GM18507 (cell line): Measurements from ENCODE around the gene LAMA4.

Experiments
- DNase-seq: peaks from one replicate; pipeline ENCODE4 v3.0.0; 2011; ENCODE audit warnings: low read depth; ENCODE audit not compliant: insufficient read length; ENCODE audit errors: extremely low spot score
- FAIRE-seq: peaks from 2 replicates; lab custom pipeline; 2011; peaks lifted over from hg19 to GRCh38; lab: Jason Lieb, UNC

Gene LAMA4

GRCh38 chr6:112275365-112275764 lies 21.0 kb upstream of the LAMA4 start:
- DNase-seq (no peak), FAIRE-seq (no peak)

- no peak for FAIRE-seq
- DNase-seq = no peak
Measured at GRCh38 chr6:112274774-112275173, 20.4 kb upstream of the LAMA4 start.

- DNase-seq (no peak), FAIRE-seq (no peak)
Measured at GRCh38 chr6:112272799-112273198, 18.4 kb upstream of the LAMA4 start.

GRCh38 chr6:112270756-112271155 lies 16.4 kb upstream of the LAMA4 start:
- no peak for FAIRE-seq
- no peak for DNase-seq

- DNase-seq = no peak
- no peak for FAIRE-seq
Measured at GRCh38 chr6:112269979-112270566, 15.7 kb upstream of the LAMA4 start.

- no peak for FAIRE-seq
- DNase-seq = no peak
Measured at GRCh38 chr6:112269114-112269513, 14.7 kb upstream of the LAMA4 start.

GRCh38 chr6:112268654-112269053 lies 14.3 kb upstream of the LAMA4 start:
- no peak for DNase-seq
- no peak for FAIRE-seq

GRCh38 chr6:112268019-112268418 lies 13.7 kb upstream of the LAMA4 start:
- no peak for FAIRE-seq
- DNase-seq = no peak

- FAIRE-seq = no peak
- no peak for DNase-seq
Measured at GRCh38 chr6:112266331-112266730, 12.0 kb upstream of the LAMA4 start.

- FAIRE-seq (no peak), DNase-seq (no peak)
Measured at GRCh38 chr6:112259337-112259675, 4.9 kb upstream of the LAMA4 start.

GRCh38 chr6:112258642-112259336 lies 4.4 kb upstream of the LAMA4 start:
- FAIRE-seq (no peak), DNase-seq (no peak)

- no peak for FAIRE-seq
- DNase-seq = no peak
Measured at GRCh38 chr6:112257178-112257855, 3.0 kb upstream of the LAMA4 start.

- no peak for FAIRE-seq
Measured at GRCh38 chr6:112254921-112255320, 554 bp upstream of the LAMA4 start.

GRCh38 chr6:112253498-112253840 lies 898 bp downstream of the LAMA4 start:
- FAIRE-seq (no peak), DNase-seq (no peak)

More at GRCh38 chr6:112254921-112255320, 554 bp upstream of the LAMA4 start:
- no peak for DNase-seq

- FAIRE-seq (no peak), DNase-seq (no peak)
Measured at GRCh38 chr6:112252571-112253497, 1.5 kb downstream of the LAMA4 start.

GRCh38 chr6:112251171-112251875 lies 3.0 kb downstream of the LAMA4 start:
- FAIRE-seq = no peak
- DNase-seq = no peak

- DNase-seq (no peak), FAIRE-seq (no peak)
Measured at GRCh38 chr6:112249489-112249888, 4.9 kb downstream of the LAMA4 start.

GRCh38 chr6:112247275-112247674 lies 7.1 kb downstream of the LAMA4 start:
- FAIRE-seq (no peak), DNase-seq (no peak)

- DNase-seq (no peak), FAIRE-seq (no peak)
Measured at GRCh38 chr6:112245511-112246203, 8.7 kb downstream of the LAMA4 start.
